GOT3 (cell line): ENCODE data around the gene PPP3R1.

Experiments
- DNase-seq: peaks from one replicate; lab custom pipeline; 2025; ENCODE audit warnings: mixed read lengths; lab: John Stamatoyannopoulos, UW

Gene PPP3R1

GRCh38 chr2:68234405-68234804, 17.9 kb downstream of the PPP3R1 start:
- DNase-seq: no peak

- DNase-seq: no peak
Observed at GRCh38 chr2:68231061-68231372, 21.3 kb downstream of the PPP3R1 start.

GRCh38 chr2:68230241-68231060, 21.9 kb downstream of the PPP3R1 start:
- DNase-seq: no peak

- no peak for DNase-seq
Observed at GRCh38 chr2:68226794-68227193, 25.5 kb downstream of the PPP3R1 start.

GRCh38 chr2:68225119-68225632, 27.2 kb downstream of the PPP3R1 start:
- DNase-seq: no peak

- DNase-seq: no peak
Observed at GRCh38 chr2:68223419-68223818, 28.9 kb downstream of the PPP3R1 start.

- DNase-seq: no peak
Observed at GRCh38 chr2:68222287-68222686, 30.0 kb downstream of the PPP3R1 start.

- no peak for DNase-seq
Observed at GRCh38 chr2:68218343-68218901, 33.9 kb downstream of the PPP3R1 start.

GRCh38 chr2:68217729-68218128, 34.6 kb downstream of the PPP3R1 start:
- no peak for DNase-seq

GRCh38 chr2:68216454-68217310, 35.6 kb downstream of the PPP3R1 start:
- no peak for DNase-seq

GRCh38 chr2:68214381-68214780, 38.0 kb downstream of the PPP3R1 start:
- no peak for DNase-seq

GRCh38 chr2:68206793-68207192, 45.5 kb downstream of the PPP3R1 start:
- no peak for DNase-seq

- no peak for DNase-seq
Observed at GRCh38 chr2:68203587-68203986, 48.7 kb downstream of the PPP3R1 start.

- no peak for DNase-seq
Observed at GRCh38 chr2:68200157-68200787, 52.1 kb downstream of the PPP3R1 start.

- DNase-seq: no peak
Observed at GRCh38 chr2:68196120-68196716, 56.1 kb downstream of the PPP3R1 start.

- no peak for DNase-seq
Observed at GRCh38 chr2:68195096-68195495, 57.2 kb downstream of the PPP3R1 start.

GRCh38 chr2:68193787-68194372, 58.5 kb downstream of the PPP3R1 start:
- no peak for DNase-seq

- DNase-seq: no peak
Observed at GRCh38 chr2:68193144-68193543, 59.2 kb downstream of the PPP3R1 start.

GRCh38 chr2:68190991-68191731, 61.2 kb downstream of the PPP3R1 start:
- DNase-seq: no peak

GRCh38 chr2:68189991-68190784, 62.1 kb downstream of the PPP3R1 start:
- no peak for DNase-seq
